CD4-positive, alpha-beta T cell (primary cell): ENCODE results near the gene KCNJ18. TPM values are rescaled to one million over a fixed set of nuclear protein-coding genes. Genes with fewer than 3 reads are reported as not detected.
"Not testable (repeated sequence)": the region's sequence is repeated elsewhere in the genome, so short reads cannot be mapped to it uniquely, and the experiment has no call there.

ENCODE experiments used
- ATAC-seq: fragments of 200-7000 bp; cut with Tn5 transposase; one replicate; pipeline ENCODE4 v1.10.0; 2022; ENCODE audit warnings: mild to moderate bottlenecking; ENCODE audit not compliant: poor library complexity
- CTCF ChIA-PET: fragments of 350-600 bp; sonication (Branson Sonifier 250); formaldehyde crosslinking; loops from one replicate; lab custom pipeline; 2021; ENCODE audit warnings: antibody characterized with exemption, inconsistent platforms; lab: Charles Lee
- POLR2A ChIA-PET: fragments of 350-600 bp; sonication (Branson Sonifier 250); formaldehyde crosslinking; loops from one replicate; lab custom pipeline; 2021; ENCODE audit warnings: antibody characterized with exemption, inconsistent platforms; lab: Charles Lee
- DNase-seq, 14 experiments: peaks; one replicate each; pipeline ENCODE4 v3.0.0-alpha.2; 2013 to 2020; ENCODE audit warnings: mixed read lengths in 2 of 14
- H3K27ac ChIP-seq, 2 donors: one replicate each; pipeline versions ENCODE4 v1.5.1 to v1.7.0; 2013; ENCODE audit warnings: low read length in 2 of 2, low read depth in 1 of 2, mild to moderate bottlenecking in 1 of 2
- H3K27me3 ChIP-seq, 2 experiments: 1 replicate in 1 of 2; 2 replicates in 1 of 2; pipeline versions ENCODE4 v1.6.1 to v1.7.0; 2013; ENCODE audit warnings: low read length in 2 of 2, control low read depth in 1 of 2, mild to moderate bottlenecking in 1 of 2, moderate library complexity in 1 of 2; ENCODE audit not compliant: insufficient read depth in 2 of 2, control insufficient read depth in 1 of 2
- H3K36me3 ChIP-seq: one replicate; pipeline ENCODE4 v1.6.1; 2013; ENCODE audit warnings: low read length, control low read depth; ENCODE audit not compliant: insufficient read depth
- H3K4me1 ChIP-seq: one replicate; pipeline ENCODE4 v1.6.1; 2013; ENCODE audit warnings: low read length, control low read depth; ENCODE audit not compliant: insufficient read depth
- H3K4me3 ChIP-seq: one replicate; pipeline ENCODE4 v1.5.1; 2013; ENCODE audit warnings: mild to moderate bottlenecking, low read length, moderate library complexity
- H3K9me3 ChIP-seq, 2 experiments: 1 replicate in 1 of 2; 2 replicates in 1 of 2; pipeline versions ENCODE4 v1.6.1 to v1.7.0; 2013; ENCODE audit warnings: low read length in 2 of 2, mild to moderate bottlenecking in 2 of 2, control low read depth in 1 of 2, moderate library complexity in 1 of 2; ENCODE audit not compliant: control insufficient read depth in 1 of 2, insufficient read depth in 1 of 2
- H3K27ac Mint-ChIP-seq: one replicate; pipeline ENCODE4 v1.8.0; 2020; ENCODE audit warnings: mixed read lengths
- H3K27me3 Mint-ChIP-seq: one replicate; pipeline ENCODE4 v1.8.0; 2021; ENCODE audit warnings: mixed read lengths
- H3K36me3 Mint-ChIP-seq: one replicate; pipeline ENCODE4 v1.8.0; 2021; ENCODE audit warnings: low read depth, mixed read lengths
- H3K4me1 Mint-ChIP-seq: one replicate; pipeline ENCODE4 v1.8.0; 2021; ENCODE audit warnings: low read depth, mixed read lengths
- H3K4me3 Mint-ChIP-seq: one replicate; pipeline ENCODE4 v1.8.0; 2020; ENCODE audit warnings: mild to moderate bottlenecking, mixed read lengths
- H3K9me3 Mint-ChIP-seq: one replicate; pipeline ENCODE4 v1.8.0; 2020; ENCODE audit warnings: mixed read lengths
- intact Hi-C, 2 experiments: fragments of 100-400 bp; cut with DNase I in 1 of 2; cut with micrococcal nuclease in 1 of 2; formaldehyde crosslinking; loops; one replicate each; pipeline versions ENCODE4 v1.15.1 to v1.9.0; 2023 to 2025; cut with DNase I, micrococcal nuclease
- polyA plus RNA-seq, 2 donors: library from polyadenylated mRNA; unstranded; fragments of 120-200 nt; gene quantifications; one replicate each; pipeline ENCODE4 v1.2.1, GENCODE V29; 2013
- total RNA-seq, 174 experiments: library from RNA in 2 of 174; stranded (reverse) in 2 of 174; gene quantifications; one replicate each; pipeline ENCODE4 v1.2.3 and lab custom pipeline; 2021 to 2026

The KCNJ18 gene
- total RNA-seq (not detected), total RNA-seq (lab: John Stamatoyannopoulos, UW) (0 to 0.09 (median 0) reads per million in 172 experiments)
- not detected for polyA plus RNA-seq (2013, experiment 1 of 2)
- polyA plus RNA-seq (2013, experiment 2 of 2) = not detected

DNA sequence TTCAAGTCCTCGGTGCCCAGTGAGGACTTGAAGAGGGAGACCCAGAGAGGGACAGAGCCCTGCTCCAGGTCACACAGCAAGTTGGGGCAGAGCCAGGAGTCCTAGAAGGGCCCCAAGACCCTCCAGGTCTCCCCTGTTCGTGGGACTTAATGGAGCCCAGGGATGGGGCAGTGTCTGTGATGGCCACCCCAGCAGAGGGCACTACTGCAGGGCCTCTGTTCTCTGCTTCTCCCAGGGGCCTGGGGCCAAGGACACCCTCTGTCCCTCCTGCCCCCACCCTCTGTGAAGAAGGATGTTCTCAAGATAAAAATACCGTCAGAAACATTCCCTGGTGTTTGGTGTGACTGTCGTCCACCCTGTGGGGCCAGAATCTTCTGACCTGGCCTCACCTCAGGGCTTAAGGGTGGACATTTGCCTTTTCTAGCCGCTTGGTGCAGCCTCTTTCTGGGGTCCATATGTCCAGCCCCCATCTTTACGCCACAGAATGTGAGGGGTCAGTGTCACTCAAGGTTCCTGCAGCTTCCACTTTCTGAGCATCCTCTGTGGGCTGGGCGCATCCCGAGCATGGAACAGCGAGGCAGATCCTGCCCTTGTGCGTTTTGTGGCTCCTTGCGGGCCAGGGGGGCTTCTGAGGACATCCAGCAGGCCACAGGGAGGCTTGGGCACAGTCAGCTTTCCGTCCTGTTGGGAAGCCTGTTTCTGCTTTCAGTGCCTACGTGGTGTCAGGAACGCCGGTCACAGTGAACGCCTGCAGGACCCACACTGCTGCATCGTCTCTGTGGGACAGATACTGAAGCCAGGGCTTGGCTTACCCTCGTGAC lies at the start of gene KCNJ18:
TSS of gene KCNJ18 (plus strand) at position 641 of the 821 bp plus-strand sequence. CDS start 10,264 bp downstream, outside the sequence.
- H3K36me3 Mint-ChIP-seq, H3K27ac Mint-ChIP-seq, POLR2A ChIA-PET, H3K27me3 ChIP-seq, CTCF ChIA-PET, intact Hi-C loops, H3K4me3 Mint-ChIP-seq, H3K4me3 ChIP-seq, H3K4me1 Mint-ChIP-seq, H3K4me1 ChIP-seq, H3K27me3 Mint-ChIP-seq, H3K27ac ChIP-seq, H3K9me3 Mint-ChIP-seq, DNase-seq, ATAC-seq, H3K36me3 ChIP-seq: not testable (repeated sequence)
- peaks cover 0 to 43% of the 10 kb centered on the region in 2 experiments for H3K9me3 ChIP-seq

DNA sequence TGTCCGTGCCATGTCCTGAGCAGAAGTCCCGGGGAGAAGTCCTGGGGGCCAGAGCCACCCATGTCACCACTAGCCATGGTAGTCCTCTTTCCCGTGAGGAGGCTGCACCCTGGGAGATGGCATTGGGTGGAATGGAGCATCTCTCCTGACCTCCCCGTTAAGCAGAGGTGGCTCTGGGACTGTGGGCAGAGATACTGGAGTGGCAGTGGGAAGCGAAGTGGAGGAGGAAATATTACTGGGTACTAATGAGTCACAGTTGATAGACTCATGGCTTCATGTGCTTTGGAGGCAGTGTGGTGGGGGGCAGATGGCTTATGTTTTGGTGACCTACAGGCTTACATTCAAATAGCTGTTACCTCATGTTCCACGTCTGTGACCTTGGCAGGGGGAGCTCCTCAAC lies 44.2 kb upstream of the KCNJ18 start:
- H3K36me3 Mint-ChIP-seq, H3K4me1 ChIP-seq, ATAC-seq, POLR2A ChIA-PET, H3K27me3 Mint-ChIP-seq, H3K4me1 Mint-ChIP-seq, H3K27ac ChIP-seq, H3K36me3 ChIP-seq, H3K9me3 ChIP-seq, H3K9me3 Mint-ChIP-seq, intact Hi-C loops, H3K4me3 ChIP-seq, H3K4me3 Mint-ChIP-seq, H3K27ac Mint-ChIP-seq, DNase-seq, CTCF ChIA-PET, H3K27me3 ChIP-seq: not testable (repeated sequence)

DNA sequence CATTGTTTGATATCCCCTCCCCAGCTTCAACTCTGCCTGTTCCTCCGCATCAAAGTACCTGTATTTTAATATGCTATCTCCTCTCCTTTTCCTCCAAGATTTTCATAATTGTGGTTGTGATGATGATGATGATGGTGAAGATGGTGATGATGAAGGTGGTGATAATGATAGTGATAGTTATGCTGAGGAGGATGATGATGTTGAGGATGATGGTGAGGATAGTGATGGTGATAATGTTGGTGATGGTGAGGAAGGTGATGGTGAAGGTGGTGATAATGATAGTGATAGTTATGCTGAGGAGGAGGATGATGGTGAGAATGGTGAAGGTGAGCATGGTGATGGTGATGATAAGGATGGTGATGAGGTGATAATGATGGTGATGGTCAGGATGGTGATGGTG lies 42.3 kb upstream of the KCNJ18 start:
- H3K4me1 ChIP-seq, H3K27ac ChIP-seq, ATAC-seq, H3K9me3 Mint-ChIP-seq, H3K27me3 ChIP-seq, CTCF ChIA-PET, intact Hi-C loops, H3K4me1 Mint-ChIP-seq, POLR2A ChIA-PET, H3K36me3 Mint-ChIP-seq, H3K36me3 ChIP-seq, H3K4me3 Mint-ChIP-seq, H3K27ac Mint-ChIP-seq, DNase-seq, H3K27me3 Mint-ChIP-seq, H3K9me3 ChIP-seq, H3K4me3 ChIP-seq: not testable (repeated sequence)

DNA sequence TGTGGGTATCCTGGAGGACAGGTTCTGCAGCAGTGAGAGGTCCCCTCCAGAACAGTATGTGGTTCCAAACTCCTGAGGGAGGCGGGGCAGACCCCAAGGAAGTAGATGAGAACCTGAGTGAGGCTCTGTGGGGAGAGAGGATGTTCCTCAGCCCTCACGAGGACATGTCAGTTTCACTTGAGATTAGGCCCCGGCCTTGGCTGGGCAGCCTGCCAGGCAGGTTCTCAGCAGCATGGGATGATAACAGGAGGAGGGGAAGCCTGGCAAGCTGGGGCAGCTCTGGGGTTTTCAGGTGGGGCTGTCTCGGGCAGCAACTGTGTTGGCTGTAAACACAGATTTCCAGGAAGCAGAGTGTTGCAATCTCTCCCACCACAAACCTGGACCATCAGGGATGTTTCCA lies 40.3 kb upstream of the KCNJ18 start:
- ATAC-seq, POLR2A ChIA-PET: not testable (repeated sequence)

DNA sequence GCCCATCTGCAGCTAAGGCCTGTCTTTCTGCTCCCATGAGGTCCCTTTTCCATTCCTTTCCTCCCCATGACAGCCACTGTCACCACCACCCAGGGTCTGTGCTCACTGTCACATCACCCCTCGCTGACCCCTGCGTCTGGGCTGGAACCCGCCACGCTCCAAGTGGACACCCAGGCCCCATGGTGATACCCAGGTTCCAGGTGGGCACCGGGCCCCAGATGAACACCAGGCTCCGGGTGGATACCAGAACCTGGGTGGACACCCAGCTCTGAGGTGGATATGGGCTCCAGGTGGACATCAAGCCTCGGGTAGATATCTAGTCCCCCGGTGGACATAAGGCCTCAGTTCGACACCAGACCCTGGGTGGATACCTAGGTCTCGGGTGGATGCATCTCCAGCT lies 39.1 kb upstream of the KCNJ18 start:
- H3K9me3 ChIP-seq, H3K4me3 Mint-ChIP-seq, H3K4me1 Mint-ChIP-seq, H3K27me3 ChIP-seq, H3K27ac ChIP-seq, CTCF ChIA-PET, H3K27ac Mint-ChIP-seq, H3K27me3 Mint-ChIP-seq, ATAC-seq, H3K9me3 Mint-ChIP-seq, H3K4me3 ChIP-seq, POLR2A ChIA-PET, H3K36me3 Mint-ChIP-seq, H3K36me3 ChIP-seq, H3K4me1 ChIP-seq, DNase-seq, intact Hi-C loops: not testable (repeated sequence)

More for the DNA sequence above, 40.3 kb upstream of the KCNJ18 start:
- H3K9me3 Mint-ChIP-seq, H3K27ac Mint-ChIP-seq, H3K9me3 ChIP-seq, H3K36me3 Mint-ChIP-seq, H3K36me3 ChIP-seq, intact Hi-C loops, H3K27ac ChIP-seq, H3K4me1 Mint-ChIP-seq, CTCF ChIA-PET, H3K27me3 ChIP-seq, H3K4me3 Mint-ChIP-seq, H3K4me1 ChIP-seq, H3K4me3 ChIP-seq, H3K27me3 Mint-ChIP-seq, DNase-seq: not testable (repeated sequence)

DNA sequence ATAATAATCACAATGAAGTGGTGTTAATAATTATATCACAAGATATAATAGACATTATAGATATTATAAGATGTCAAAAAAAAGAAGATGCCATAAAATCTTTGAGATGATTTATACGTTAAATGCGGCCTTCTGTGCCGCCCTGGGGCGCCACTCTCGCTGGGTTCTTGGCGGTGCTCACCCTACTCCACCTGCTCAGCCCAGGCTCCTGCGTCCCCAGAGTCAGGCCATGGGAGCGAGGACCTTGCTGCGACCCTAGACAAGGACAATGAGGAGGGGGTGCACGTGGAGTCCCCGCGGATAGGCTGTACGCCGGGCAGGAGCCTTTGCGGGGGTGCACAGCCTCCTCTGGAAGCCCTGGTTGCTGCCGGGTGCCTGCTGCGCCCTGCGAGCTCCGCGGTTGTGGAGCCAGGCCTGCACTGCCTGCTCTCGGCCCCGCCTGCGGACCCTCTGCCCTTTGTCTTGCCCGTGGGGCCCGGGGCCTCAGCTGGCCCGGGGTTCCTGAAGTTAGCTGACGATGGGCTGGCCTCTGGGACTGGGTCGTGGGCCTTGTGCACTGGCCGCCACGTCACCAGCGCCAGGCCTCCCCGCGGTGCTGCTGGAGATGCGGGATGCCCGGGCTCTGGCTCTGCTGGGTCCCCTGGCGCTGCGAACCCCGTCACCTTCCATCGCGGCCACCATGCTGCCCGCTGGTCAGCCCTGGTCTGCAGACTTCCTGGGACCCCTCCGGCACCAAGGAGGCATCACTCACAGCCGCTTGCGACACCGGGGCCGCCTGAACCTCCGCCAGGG lies 35.6 kb upstream of the KCNJ18 start:
- H3K36me3 ChIP-seq, H3K4me3 Mint-ChIP-seq, H3K4me3 ChIP-seq, H3K27me3 ChIP-seq, H3K36me3 Mint-ChIP-seq, intact Hi-C loops, ATAC-seq, H3K27ac Mint-ChIP-seq, CTCF ChIA-PET, H3K27ac ChIP-seq, H3K27me3 Mint-ChIP-seq, H3K9me3 ChIP-seq, H3K4me1 Mint-ChIP-seq, H3K4me1 ChIP-seq, DNase-seq, POLR2A ChIA-PET, H3K9me3 Mint-ChIP-seq: not testable (repeated sequence)
